RWPE2 (cell line): ENCODE data around the gene ADGRF1.
"Not testable (repeated sequence)": the region's sequence is repeated elsewhere in the genome, so short reads cannot be mapped to it uniquely, and the experiment has no call there.

Experiments used
- ATAC-seq: fragments of 200-7000 bp; cut with Tn5 transposase; 3 replicates; pipeline ENCODE4 v1.9.1; 2021; ENCODE audit warnings: low read depth
- DNase-seq: peaks from one replicate; pipeline ENCODE4 v3.0.0-alpha.2; 2020; ENCODE audit warnings: low spot score
- H3K27ac ChIP-seq: fragments of 450-650 bp; 2 replicates; pipeline ENCODE4 v1.5.1; 2017; ENCODE audit warnings: mild to moderate bottlenecking; ENCODE audit not compliant: poor library complexity, severe bottlenecking
- H3K27me3 ChIP-seq: fragments of 250-450 bp; sonication (Bioruptor Pico); 2 replicates; pipeline ENCODE4 v1.5.1; 2021; ENCODE audit warnings: mild to moderate bottlenecking, moderate library complexity; ENCODE audit not compliant: insufficient read depth, poor library complexity, severe bottlenecking
- H3K36me3 ChIP-seq: fragments of 250-450 bp; sonication (Bioruptor Pico); 2 replicates; pipeline ENCODE4 v1.5.1; 2020; ENCODE audit warnings: low read depth, mild to moderate bottlenecking, moderate library complexity
- H3K4me1 ChIP-seq: fragments of 250-450 bp; sonication (Bioruptor Pico); 2 replicates; pipeline ENCODE4 v1.5.1; 2021; ENCODE audit warnings: mild to moderate bottlenecking, moderate library complexity; ENCODE audit not compliant: insufficient read depth, poor library complexity, severe bottlenecking
- H3K4me3 ChIP-seq: fragments of 250-450 bp; sonication (Bioruptor Pico); 2 replicates; pipeline ENCODE4 v1.5.1; 2021; ENCODE audit warnings: mild to moderate bottlenecking, moderate library complexity; ENCODE audit not compliant: severe bottlenecking
- H3K9me3 ChIP-seq: fragments of 250-450 bp; sonication (Bioruptor Pico); 2 replicates; pipeline ENCODE4 v1.5.1; 2021; ENCODE audit warnings: mild to moderate bottlenecking, moderate library complexity; ENCODE audit not compliant: severe bottlenecking
- TF ChIP-seq, protein P1 (sequence below): fragments of 450-650 bp; IDR thresholded peaks from one replicate; pipeline ENCODE4 v1.5.1; 2017; ENCODE audit warnings: mild to moderate bottlenecking, moderate library complexity; ENCODE audit not compliant: poor library complexity, severe bottlenecking

The ADGRF1 gene

DNA sequence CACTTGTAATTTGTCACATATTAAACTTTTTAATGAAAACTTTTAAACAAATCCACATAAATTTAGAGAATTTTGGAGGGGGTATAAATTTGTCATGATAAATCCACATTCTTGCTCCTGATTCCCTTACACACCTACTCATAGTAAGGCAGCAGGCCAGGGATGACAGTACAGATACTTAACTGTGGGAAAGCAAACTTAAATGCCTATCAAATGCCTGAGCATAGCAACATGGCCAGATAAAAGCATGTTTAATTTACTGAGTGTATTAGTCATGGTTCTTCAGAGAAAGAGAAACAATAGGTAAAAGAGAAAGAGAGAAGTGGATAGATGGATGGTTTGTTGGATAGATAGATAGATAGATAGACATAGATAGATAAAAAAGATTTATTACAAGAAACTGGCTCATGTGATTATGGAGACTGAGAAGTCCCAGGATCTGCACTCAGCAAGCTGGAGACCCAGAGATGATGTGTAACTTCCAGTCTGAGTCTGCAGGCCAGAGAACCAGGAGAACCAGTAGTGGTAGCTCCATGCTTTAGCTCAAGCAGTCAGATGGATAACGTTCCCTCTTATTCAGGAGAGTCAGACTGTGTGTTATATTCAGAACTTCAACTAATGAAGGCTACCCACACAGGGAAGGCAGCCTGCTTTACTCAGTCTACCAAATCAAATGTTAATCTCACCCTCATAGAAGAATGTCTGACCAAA is 15.9 kb upstream of the ADGRF1 start:
- peak; percentile 76 for DNase-seq
- H3K4me3 ChIP-seq, result no peak overlapping the region
- no peaks in the 10 kb centered on the region for H3K9me3 ChIP-seq
- H3K4me1 ChIP-seq, result peaks cover 38% of the 10 kb centered on the region
- peak overlapping the region; percentile 62 for H3K27ac ChIP-seq
- TF ChIP-seq, protein P1, sequence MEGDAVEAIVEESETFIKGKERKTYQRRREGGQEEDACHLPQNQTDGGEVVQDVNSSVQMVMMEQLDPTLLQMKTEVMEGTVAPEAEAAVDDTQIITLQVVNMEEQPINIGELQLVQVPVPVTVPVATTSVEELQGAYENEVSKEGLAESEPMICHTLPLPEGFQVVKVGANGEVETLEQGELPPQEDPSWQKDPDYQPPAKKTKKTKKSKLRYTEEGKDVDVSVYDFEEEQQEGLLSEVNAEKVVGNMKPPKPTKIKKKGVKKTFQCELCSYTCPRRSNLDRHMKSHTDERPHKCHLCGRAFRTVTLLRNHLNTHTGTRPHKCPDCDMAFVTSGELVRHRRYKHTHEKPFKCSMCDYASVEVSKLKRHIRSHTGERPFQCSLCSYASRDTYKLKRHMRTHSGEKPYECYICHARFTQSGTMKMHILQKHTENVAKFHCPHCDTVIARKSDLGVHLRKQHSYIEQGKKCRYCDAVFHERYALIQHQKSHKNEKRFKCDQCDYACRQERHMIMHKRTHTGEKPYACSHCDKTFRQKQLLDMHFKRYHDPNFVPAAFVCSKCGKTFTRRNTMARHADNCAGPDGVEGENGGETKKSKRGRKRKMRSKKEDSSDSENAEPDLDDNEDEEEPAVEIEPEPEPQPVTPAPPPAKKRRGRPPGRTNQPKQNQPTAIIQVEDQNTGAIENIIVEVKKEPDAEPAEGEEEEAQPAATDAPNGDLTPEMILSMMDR, result no peak
- no peaks in the 10 kb centered on the region for H3K27me3 ChIP-seq
- ATAC-seq, result peak; percentile 85
- no peaks in the 10 kb centered on the region for H3K36me3 ChIP-seq

DNA sequence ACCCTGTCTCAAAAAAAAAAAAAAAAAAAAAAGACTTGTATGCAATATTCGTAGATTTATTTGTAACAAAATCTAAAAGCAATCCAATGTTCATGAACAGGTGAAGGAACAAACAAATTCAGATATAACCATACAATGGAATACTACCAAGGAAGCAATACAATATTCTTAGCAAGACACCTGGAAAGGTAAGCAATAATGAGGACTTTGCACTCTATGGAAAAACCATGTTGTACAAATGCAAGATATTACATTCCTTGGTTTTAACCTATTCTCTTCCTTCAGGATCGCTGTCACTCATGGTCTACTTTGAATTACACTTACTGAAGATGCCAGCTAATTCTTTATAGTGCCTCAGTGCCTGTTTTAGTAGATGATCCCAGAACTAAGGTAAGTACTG is 14.7 kb upstream of the ADGRF1 start:
- TF ChIP-seq, protein P1, result no peak
- H3K9me3 ChIP-seq, result no peaks in the 10 kb centered on the region
- H3K4me3 ChIP-seq, result no peak overlapping the region
- ATAC-seq (no peak), DNase-seq (no peak)
- no peaks in the 10 kb centered on the region for H3K27me3 ChIP-seq
- H3K4me1 ChIP-seq, result peaks cover 43% of the 10 kb centered on the region
- H3K36me3 ChIP-seq, result no peaks in the 10 kb centered on the region
- no peak overlapping the region for H3K27ac ChIP-seq

DNA sequence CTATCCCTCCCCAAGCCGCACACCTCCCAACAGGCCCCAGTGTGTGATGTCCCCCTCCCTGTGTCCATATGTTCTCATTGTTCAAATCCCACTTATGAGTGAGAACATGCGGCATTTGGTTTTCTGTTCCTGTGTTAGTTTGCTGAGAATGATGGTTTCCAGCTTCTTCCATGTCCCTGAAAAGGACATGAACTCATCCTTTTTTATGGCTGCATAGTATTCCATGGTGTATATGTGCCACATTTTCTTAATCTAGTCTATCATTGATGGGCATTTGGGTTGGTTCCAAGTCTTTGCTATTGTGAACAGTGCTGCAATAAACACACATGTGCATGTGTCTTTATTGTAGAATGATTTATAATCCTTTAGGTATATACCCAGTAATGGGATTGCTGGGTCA is 12.2 kb upstream of the ADGRF1 start:
- not testable (repeated sequence) for ATAC-seq, H3K36me3 ChIP-seq, H3K9me3 ChIP-seq, H3K27ac ChIP-seq, H3K4me3 ChIP-seq, DNase-seq, H3K27me3 ChIP-seq
- peaks cover 28% of the 10 kb centered on the region for H3K4me1 ChIP-seq

DNA sequence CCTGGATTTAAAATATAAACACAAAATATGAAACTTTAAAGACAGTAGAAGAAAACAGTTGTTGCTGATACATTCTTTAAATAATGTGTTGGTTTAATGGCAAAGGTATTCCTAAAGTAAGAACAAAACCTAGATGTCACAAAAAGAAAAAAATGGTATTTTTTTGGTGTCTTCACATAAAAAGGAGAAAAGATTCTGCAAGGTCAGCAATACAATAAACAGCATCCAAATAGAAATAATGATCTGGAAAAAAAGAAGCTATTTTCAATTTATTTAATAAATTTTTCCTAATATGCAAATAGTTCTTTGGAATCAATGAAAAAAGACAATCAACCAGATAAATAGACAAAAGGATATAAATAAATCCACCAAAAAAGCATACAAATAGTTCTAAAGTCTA is 6.5 kb upstream of the ADGRF1 start:
- peaks cover 27% of the 10 kb centered on the region for H3K4me1 ChIP-seq
- H3K27me3 ChIP-seq, result no peaks in the 10 kb centered on the region
- H3K4me3 ChIP-seq, result no peak overlapping the region
- no peak for ATAC-seq
- DNase-seq, result no peak
- H3K9me3 ChIP-seq, result no peaks in the 10 kb centered on the region
- TF ChIP-seq, protein P1, result no peak
- H3K27ac ChIP-seq, result no peak overlapping the region
- no peaks in the 10 kb centered on the region for H3K36me3 ChIP-seq

DNA sequence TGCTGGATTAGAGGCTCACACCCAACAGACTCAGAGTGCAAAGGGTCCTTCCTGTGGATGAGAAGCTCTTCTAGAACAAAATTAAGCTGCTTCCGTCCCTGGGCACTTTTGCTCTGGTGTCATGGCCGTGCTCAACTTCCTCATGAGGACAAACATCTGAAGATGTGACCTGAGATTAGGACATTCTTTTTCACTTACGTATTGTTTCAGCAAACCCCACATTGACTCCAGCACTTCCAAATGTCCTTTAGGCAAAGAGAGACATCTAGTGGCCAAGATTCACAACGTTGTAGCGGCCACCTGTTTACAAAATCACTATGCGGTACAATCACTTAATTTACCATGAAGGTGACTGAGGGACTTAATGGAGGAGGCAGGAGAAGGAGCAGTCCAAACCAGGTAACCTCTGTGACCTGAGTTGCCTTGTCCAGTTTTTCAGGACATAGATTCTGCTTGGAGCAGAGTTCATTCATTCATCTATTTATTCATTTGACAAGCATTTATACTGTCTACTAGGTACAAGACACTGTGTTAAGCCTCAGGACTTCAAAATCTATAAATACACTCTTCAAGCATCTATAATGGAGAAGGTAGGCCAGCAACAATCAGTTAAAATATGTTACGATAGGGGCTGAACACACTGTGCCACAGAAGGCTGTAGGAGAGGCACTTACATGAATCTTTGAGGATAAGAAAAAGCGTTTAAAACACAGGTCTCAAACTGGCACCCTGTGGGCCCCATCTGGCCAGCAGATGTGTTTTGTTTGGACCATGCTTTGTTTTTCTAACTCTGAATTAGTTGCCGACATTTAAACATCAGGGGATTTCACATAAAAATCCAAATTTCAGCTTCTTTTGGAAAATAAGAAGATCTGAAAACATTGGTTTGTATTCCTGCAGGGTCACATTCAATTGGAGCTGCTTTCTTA is 5.6 kb upstream of the ADGRF1 start:
- H3K9me3 ChIP-seq, result no peaks in the 10 kb centered on the region
- H3K4me1 ChIP-seq, result peaks cover 36% of the 10 kb centered on the region
- peak overlapping the region; percentile 32 for H3K27ac ChIP-seq
- no peak overlapping the region for H3K4me3 ChIP-seq
- ATAC-seq (peak; percentile 62), DNase-seq (no peak)
- H3K27me3 ChIP-seq, result no peaks in the 10 kb centered on the region
- TF ChIP-seq, protein P1, result peak; percentile 91
- no peaks in the 10 kb centered on the region for H3K36me3 ChIP-seq
